SK-N-SH treated with all-trans-retinoic acid at 6 μM for 48 hours (cell line): ENCODE measurements around the gene RSPO4.

Experiments
- OSR1 ChIP-seq: fragments of 250-450 bp; sonication (Bioruptor Pico); IDR thresholded peaks from 2 replicates; pipeline ENCODE4 v1.8.0; 2022; ENCODE audit warnings: moderate library complexity, mild to moderate bottlenecking, inconsistent platforms
- PATZ1 ChIP-seq: fragments of 250-450 bp; sonication (Bioruptor Pico); IDR thresholded peaks from 2 replicates; pipeline ENCODE4 v1.8.0; 2020; ENCODE audit warnings: mild to moderate bottlenecking, moderate library complexity, borderline replicate concordance

GRCh38 chr20:934186-934840, 67.8 kb downstream of the RSPO4 start:
- TF ChIP-seq OSR1 (no peak), PATZ1 (CRISPR knock-in tag) (no peak)
